Aorta (tissue), 5 donors: ENCODE results near the gene TAPBPL. TPM values are rescaled to one million over a fixed set of nuclear protein-coding genes. Genes with fewer than 3 reads are reported as not detected.
"Not testable (repeated sequence)": the region's sequence is repeated elsewhere in the genome, so short reads cannot be mapped to it uniquely, and the experiment has no call there.

ENCODE experiments used
- ATAC-seq: fragments of 200-7000 bp; cut with Tn5 transposase; one replicate; pipeline ENCODE4 v1.9.1; 2022; ENCODE audit warnings: moderate library complexity; ENCODE audit not compliant: low FRiP score
- DNase-seq, 2 donors: peaks; one replicate each; pipeline ENCODE4 v3.0.0-alpha.2; 2020
- H3K27ac ChIP-seq, 2 donors: one replicate each; pipeline ENCODE4 v1.5.1; 2013; ENCODE audit warnings: low read length in 2 of 2, mild to moderate bottlenecking in 2 of 2, moderate library complexity in 2 of 2, control low read depth in 1 of 2, inconsistent platforms in 1 of 2, low read depth in 1 of 2
- H3K27me3 ChIP-seq, 2 donors: one replicate each; pipeline ENCODE4 v1.6.1; 2013; ENCODE audit warnings: control low read depth in 1 of 2, low read length in 1 of 2, mild to moderate bottlenecking in 1 of 2, moderate library complexity in 1 of 2; ENCODE audit not compliant: insufficient read depth in 2 of 2, control insufficient read depth in 1 of 2
- H3K36me3 ChIP-seq, 2 donors: one replicate each; pipeline ENCODE4 v1.6.1; 2013; ENCODE audit warnings: control low read depth in 1 of 2, low read length in 1 of 2, mild to moderate bottlenecking in 1 of 2; ENCODE audit not compliant: insufficient read depth in 2 of 2, control insufficient read depth in 1 of 2
- H3K4me1 ChIP-seq, 2 donors: one replicate each; pipeline ENCODE4 v1.6.1; 2013; ENCODE audit warnings: low read length in 2 of 2, control low read depth in 1 of 2, mild to moderate bottlenecking in 1 of 2, moderate library complexity in 1 of 2; ENCODE audit not compliant: insufficient read depth in 2 of 2, control insufficient read depth in 1 of 2
- H3K4me3 ChIP-seq, 2 donors: one replicate each; pipeline ENCODE4 v1.5.1; 2013; ENCODE audit warnings: low read length in 2 of 2, control low read depth in 1 of 2, mild to moderate bottlenecking in 1 of 2
- H3K9me3 ChIP-seq: one replicate; pipeline ENCODE4 v1.6.1; 2013; ENCODE audit warnings: mild to moderate bottlenecking, low read length; ENCODE audit not compliant: control insufficient read depth
- WGBS, 2 donors: extraction: QIAGEN DNeasy Blood & Tissue Kit; methylation state at CpG; one replicate each; pipeline ENCODE4 v1.1.7; 2013; 5-methylcytosine and 5-hydroxymethylcytosine counted together
- intact Hi-C, 2 donors: fragments of 100-400 bp; cut with DNase I; formaldehyde crosslinking; loops; one replicate each; pipeline versions ENCODE4 v1.14.2 to v1.15.0; 2022
- polyA plus RNA-seq, 2 donors: library from polyadenylated mRNA; stranded (reverse); fragments of 200-250 nt; gene quantifications; one replicate each; pipeline ENCODE4 v1.2.3, GENCODE V29; 2013
- total RNA-seq, 2 donors: library from RNA; stranded (reverse); fragmentation: NEBNext Ultra II Directional; extraction: Animal tissue kit (Norgen Biotek cat#: 25700); gene quantifications; one replicate each; pipeline ENCODE4 v1.2.1, GENCODE V29; 2021
- donor health status: healthy with polysubstance abuse.
- donor health status: Bipolar disorder and iron deficiency.
- donor health status: DM: no; HTN: no; CAD: no.
- donor health status: DM: no; HTN: no; CAD: no.
- donor health status: DM: yes; HTN: yes; CAD: no.

TAPBPL gene
- total and polyA plus RNA-seq, 4 donors, result 14.6 to 29.3 (median 24.0) TPM

DNA sequence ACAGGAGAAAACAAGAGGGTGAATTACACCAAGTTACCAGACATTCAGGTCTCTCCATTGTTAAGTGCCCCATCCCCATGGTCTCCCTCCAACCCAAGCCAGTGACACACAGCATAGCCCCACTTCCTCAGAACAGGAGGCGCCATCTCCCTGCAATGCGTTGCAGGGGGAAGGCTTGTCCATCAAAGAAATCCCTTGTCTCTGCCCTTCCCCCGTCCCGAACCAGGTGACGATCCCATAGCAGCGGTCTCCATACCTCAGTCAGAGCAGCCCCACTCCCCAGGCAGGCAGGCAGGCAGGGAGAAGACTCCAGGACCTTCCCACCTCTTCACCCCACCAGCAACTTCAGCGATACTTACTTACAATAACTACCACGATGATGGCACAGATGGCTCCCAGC lies 12.7 kb downstream of the TAPBPL start:
- DNase-seq (peak in 1 of 2 donors; percentile 69), ATAC-seq (no peak)
- Histone ChIP-seq H3K4me3 (no peak overlapping the region), H3K27me3 (no peaks in the 10 kb centered on the region), H3K27ac (no peak overlapping the region), H3K9me3 (no peaks in the 10 kb centered on the region), H3K36me3 (peaks cover 0 to 7% of the 10 kb centered on the region in 2 donors), H3K4me1 (peaks cover 2 to 3% of the 10 kb centered on the region in 2 donors)
- intact Hi-C loops, result loop anchor here in 1 of 2 donors (2.0 kb wide), 1 partner anchor 42 kb away; no protein-coding TSS in a partner anchor
- 86 to 87% methylated on average over 8 of the region's 8 CpGs for WGBS, 2 donors

DNA sequence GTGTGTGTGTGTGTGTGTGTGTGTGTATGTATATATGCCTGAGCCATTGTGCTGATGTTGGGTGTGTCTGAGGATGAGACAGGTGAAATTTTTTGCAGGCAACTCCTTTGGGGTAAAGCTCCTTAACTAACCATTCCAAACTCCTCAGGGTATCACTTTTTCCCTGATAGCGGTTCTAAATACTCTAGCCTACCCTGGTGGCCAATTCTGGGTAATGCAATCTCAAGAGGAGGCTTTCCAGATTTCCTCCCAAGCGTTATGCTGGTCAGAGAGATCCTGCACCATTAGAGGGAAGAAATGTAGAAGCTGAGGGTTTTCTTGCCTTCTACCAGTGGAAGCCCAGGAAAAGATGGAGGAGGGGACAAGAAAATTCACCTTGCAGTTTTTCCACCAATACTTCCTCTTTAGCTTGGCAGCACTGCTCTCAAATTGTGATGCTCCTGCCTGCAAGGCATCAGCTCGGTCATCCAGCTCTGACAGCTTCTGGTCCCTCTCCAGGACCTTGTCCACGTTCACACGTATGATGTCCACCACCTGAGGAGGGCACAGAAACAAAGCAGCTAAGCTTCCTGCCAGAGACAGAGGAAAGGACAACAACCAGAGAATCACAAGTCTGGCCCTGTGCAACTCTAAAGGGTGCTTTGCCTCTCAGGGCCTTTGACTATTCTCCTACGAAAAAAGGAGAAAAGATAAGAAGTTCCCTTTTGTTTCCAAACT lies 13.8 kb downstream of the TAPBPL start:
- H3K4me3 ChIP-seq, result no peak overlapping the region
- H3K27ac ChIP-seq, result no peak overlapping the region
- no peaks in the 10 kb centered on the region for H3K27me3 ChIP-seq
- peaks cover 2 to 3% of the 10 kb centered on the region in 2 donors for H3K4me1 ChIP-seq
- H3K9me3 ChIP-seq, result no peaks in the 10 kb centered on the region
- intact Hi-C loops, result loop anchor here (1.0 to 5.0 kb wide), 3 partner anchors 42 to 138 kb away; no protein-coding TSS in a partner anchor
- ATAC-seq (peak; percentile 69), DNase-seq (no peak)
- H3K36me3 ChIP-seq, result peaks cover 0 to 6% of the 10 kb centered on the region in 2 donors
- WGBS, 2 donors, result 35% methylated on average over 6 of the region's 6 CpGs

DNA sequence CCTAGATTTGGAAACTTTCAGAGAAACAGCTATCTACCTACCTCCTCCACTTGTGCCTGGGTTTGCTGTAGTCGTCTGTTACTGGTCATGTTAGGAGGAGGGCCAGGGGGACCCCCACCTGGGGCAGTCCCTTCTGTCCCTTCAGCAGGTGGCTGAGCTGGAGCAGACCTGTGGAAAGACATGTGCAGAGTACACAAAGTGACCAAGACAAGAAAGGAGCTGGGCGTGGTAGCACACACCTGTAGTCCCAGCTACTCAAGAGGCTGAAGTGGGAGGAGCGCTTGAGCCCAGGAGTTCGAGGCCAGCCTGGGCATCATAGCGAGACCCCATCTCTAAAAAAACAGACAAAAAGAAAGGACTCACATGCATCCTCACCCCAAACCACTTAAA lies 14.3 kb downstream of the TAPBPL start:
- no peaks in the 10 kb centered on the region for H3K27me3 ChIP-seq
- peaks cover 0 to 5% of the 10 kb centered on the region in 2 donors for H3K36me3 ChIP-seq
- WGBS, 2 donors, result 85 to 92% methylated on average over 5 of the region's 5 CpGs
- no peaks in the 10 kb centered on the region for H3K9me3 ChIP-seq
- DNase-seq (no peak), ATAC-seq (no peak)
- no peak overlapping the region for H3K4me3 ChIP-seq
- intact Hi-C loops, result loop anchor here (5.0 kb wide), 1 partner anchor 139 kb away; no protein-coding TSS in a partner anchor
- H3K4me1 ChIP-seq, result peaks cover 2 to 3% of the 10 kb centered on the region in 2 donors
- H3K27ac ChIP-seq, result no peak overlapping the region

DNA sequence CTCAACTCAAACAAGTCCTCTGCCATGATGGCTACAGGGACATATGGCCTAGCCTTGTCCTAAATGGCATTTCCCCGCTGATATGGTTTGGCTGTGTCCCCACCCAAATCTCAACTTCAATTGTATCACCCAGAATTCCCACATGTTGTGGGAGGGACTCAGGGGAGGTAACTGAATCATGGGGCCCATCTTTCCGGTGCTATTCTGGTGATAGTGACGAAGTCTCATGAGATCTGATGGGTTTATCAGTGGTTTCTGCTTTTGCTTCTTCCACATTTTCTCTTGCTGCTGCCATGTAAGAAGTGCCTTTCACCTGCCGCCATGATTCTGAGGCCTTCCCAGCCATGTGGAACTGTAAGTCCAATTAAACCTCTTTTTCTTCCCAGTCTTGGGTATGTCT lies 14.9 kb downstream of the TAPBPL start:
- not testable (repeated sequence) for ATAC-seq, H3K27ac ChIP-seq, H3K9me3 ChIP-seq, H3K4me1 ChIP-seq, H3K4me3 ChIP-seq, H3K36me3 ChIP-seq, H3K27me3 ChIP-seq, DNase-seq
- intact Hi-C loops, result loop anchor here (5.0 kb wide), 1 partner anchor 139 kb away; no protein-coding TSS in a partner anchor
- 92 to 96% methylated on average over 4 of the region's 4 CpGs for WGBS, 2 donors

DNA sequence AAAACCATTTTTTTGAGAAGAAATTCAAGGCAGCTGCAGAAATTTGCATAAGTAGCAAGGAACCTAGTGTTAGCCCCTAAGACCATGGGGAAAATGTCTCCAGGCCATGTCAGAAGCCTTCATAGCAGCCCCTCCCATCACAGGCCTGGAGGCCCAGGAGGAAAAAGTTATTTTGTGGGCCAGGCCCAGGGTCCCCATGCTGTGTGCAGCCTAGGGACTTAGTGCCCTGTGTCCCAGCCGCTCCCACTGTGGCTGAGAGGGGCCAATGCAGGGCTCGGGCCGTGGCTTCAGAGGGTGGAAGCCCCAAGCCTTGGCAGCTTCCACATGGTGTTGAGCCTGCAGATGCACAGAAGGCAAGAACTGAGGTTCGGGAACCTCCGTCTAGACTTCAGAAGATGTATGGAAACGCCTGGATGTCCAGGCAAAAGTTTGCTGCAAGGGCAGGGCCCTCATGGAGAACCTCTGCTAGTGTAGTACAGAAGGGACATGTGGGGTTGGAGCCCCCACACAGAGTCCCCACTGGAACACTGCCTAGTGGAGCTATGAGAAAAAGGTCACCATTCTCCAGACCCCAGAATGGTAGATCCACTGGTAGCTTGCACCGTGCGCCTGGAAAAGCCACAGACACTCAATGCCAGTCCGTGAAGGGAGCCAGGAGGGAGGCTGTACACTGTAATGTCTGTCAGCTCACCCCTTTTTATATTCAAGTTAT lies 15.9 kb downstream of the TAPBPL start:
- ATAC-seq, H3K9me3 ChIP-seq, H3K27me3 ChIP-seq, H3K36me3 ChIP-seq, H3K4me3 ChIP-seq, H3K4me1 ChIP-seq, H3K27ac ChIP-seq: not testable (repeated sequence)
- peak in 1 of 2 donors; percentile 51 for DNase-seq
- intact Hi-C loops, result loop anchor here (5.0 kb wide), 1 partner anchor 140 kb away; no protein-coding TSS in a partner anchor
- 92 to 95% methylated on average over 9 of the region's 9 CpGs for WGBS, 2 donors

DNA sequence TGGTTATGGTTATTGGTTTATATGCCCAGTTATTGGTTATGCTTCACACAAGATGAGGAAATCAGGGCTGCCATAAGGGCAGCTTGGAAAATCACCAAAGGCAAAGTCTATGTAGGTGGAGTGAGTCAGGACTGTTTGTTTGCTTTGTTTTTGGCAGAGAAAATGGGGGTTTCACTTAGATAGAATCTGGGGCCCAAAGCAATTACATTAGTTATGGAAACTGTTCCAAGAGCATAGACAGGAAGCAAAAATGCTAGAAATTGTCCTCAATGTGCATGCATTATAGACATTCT lies 16.4 kb downstream of the TAPBPL start:
- Histone ChIP-seq H3K27ac (no peak overlapping the region), H3K27me3 (no peaks in the 10 kb centered on the region), H3K9me3 (no peaks in the 10 kb centered on the region), H3K36me3 (peaks cover 0 to 3% of the 10 kb centered on the region in 2 donors), H3K4me3 (no peak overlapping the region), H3K4me1 (peaks cover 2 to 3% of the 10 kb centered on the region in 2 donors)
- ATAC-seq (no peak), DNase-seq (no peak)
- intact Hi-C loops, result loop anchor here (5.0 kb wide), 1 partner anchor 141 kb away; no protein-coding TSS in a partner anchor

DNA sequence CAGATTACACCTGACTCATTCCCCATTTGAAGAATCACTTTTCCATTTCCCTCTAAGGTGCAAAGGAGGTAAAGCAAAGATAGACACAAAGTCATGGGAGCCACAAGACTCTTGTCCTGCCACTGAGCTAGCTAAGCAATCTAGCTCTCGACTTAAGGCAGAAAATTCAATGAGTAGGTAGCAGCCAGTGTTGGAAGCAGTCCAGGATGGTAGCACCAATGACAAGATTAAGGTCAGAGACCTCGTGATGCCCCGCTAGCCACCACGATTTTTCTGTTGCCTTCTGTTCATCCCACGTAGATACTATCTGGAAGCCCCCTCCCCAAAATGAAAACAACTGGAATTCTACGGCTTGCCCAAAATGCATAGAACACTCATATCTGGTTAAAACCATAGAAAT lies 17.2 kb downstream of the TAPBPL start:
- Histone ChIP-seq H3K4me3 (no peak overlapping the region), H3K27me3 (no peaks in the 10 kb centered on the region), H3K36me3 (peaks cover 0 to 3% of the 10 kb centered on the region in 2 donors), H3K4me1 (peaks cover 2 to 3% of the 10 kb centered on the region in 2 donors), H3K9me3 (no peaks in the 10 kb centered on the region), H3K27ac (no peak overlapping the region)
- intact Hi-C loops, result loop anchor here (5.0 kb wide), 1 partner anchor 142 kb away; no protein-coding TSS in a partner anchor
- peak in 1 of 2 donors; percentile 33 for DNase-seq
- ATAC-seq, result no peak
- 67 to 74% methylated on average over 6 of the region's 6 CpGs for WGBS, 2 donors

DNA sequence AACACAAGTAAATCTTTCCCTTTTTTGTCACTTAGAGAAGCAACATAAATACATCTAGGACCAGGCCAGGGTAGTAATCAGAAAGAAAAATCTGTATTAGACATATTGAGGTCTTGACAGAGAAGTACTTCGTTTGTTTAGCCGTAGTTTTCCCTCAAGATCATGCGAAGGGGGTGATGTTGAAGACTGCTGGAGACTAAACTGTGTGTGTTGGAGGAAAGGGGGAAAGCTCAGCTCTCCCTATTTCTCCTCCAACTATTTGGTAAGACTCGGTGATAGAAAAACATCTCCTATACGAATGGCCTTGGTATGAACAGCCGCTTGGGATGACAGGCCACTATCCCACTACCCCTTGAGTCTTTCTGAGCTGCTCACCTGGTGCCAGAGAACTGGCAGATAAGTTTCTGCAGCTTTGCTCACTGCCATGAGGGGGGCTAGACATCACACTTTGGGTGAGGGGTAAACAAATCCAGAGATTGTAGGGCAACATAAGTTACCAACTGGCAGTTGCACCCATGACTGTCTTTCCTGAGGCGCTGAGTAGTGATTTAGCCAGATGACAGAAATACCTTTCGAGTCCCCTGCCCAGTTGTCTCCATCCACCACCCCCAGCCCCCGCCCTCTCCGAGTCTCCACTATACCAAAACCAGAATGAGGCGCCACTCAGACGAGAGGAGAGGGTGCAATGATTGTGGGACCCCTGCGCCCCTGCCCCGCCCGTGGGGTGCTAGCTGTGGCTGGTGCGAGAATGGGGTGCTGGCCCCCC lies 17.9 kb downstream of the TAPBPL start:
- Histone ChIP-seq H3K27me3 (no peaks in the 10 kb centered on the region), H3K4me1 (peaks cover 2 to 3% of the 10 kb centered on the region in 2 donors), H3K27ac (peak overlapping the region in 1 of 2 donors; percentile 45), H3K9me3 (no peaks in the 10 kb centered on the region), H3K4me3 (peak overlapping the region; percentile 32 to 47), H3K36me3 (peaks cover 0 to 3% of the 10 kb centered on the region in 2 donors)
- DNase-seq (peak in 1 of 2 donors; percentile 77), ATAC-seq (no peak)
- intact Hi-C loops, result loop anchor here (1.0 to 5.0 kb wide), 3 partner anchors 65 to 142 kb away; partner anchors contain the start of gene GAPDH (in 2 of the 2)
- WGBS, 2 donors, result 5 to 7% methylated on average over 16 of the region's 16 CpGs
